Keratinocyte (primary cell): ENCODE measurements around the gene UBE2D1. TPM values are rescaled to one million over a fixed set of nuclear protein-coding genes. Genes with fewer than 3 reads are reported as not detected.
A peak's percentile ranks its signal among the peaks of the same experiment; 100 is the strongest.

ENCODE experiments used
- DNase-seq: peaks from one replicate; pipeline ENCODE4 v3.0.0-alpha.2; 2011; ENCODE audit warnings: low read depth, missing footprints, low spot score
- FAIRE-seq: peaks from 2 replicates; lab custom pipeline; 2011; peaks lifted over from hg19 to GRCh38; lab: Jason Lieb, UNC
- H2AFZ ChIP-seq: 2 replicates; pipeline ENCODE4 v1.6.0; 2012; ENCODE audit warnings: low read length, control low read depth, inconsistent platforms; ENCODE audit not compliant: control insufficient read depth
- H3K27ac ChIP-seq: 2 replicates; pipeline ENCODE4 v1.5.1; 2011; ENCODE audit warnings: low read length; ENCODE audit not compliant: control insufficient read depth, insufficient read depth
- H3K27me3 ChIP-seq: 3 replicates; pipeline ENCODE4 v1.6.0; 2011; ENCODE audit warnings: low read length; ENCODE audit not compliant: control insufficient read depth, insufficient read depth; ENCODE audit errors: extremely low read depth
- H3K36me3 ChIP-seq, 2 experiments: 2 replicates in 1 of 2; 3 replicates in 1 of 2; pipeline ENCODE4 v1.5.1; 2011; ENCODE audit warnings: low read length in 2 of 2, mild to moderate bottlenecking in 1 of 2; ENCODE audit not compliant: control insufficient read depth in 2 of 2, insufficient read depth in 2 of 2; ENCODE audit errors: extremely low read depth in 1 of 2
- H3K4me1 ChIP-seq: 3 replicates; pipeline ENCODE4 v1.5.1; 2011; ENCODE audit warnings: low read length; ENCODE audit not compliant: control insufficient read depth, insufficient read depth; ENCODE audit errors: extremely low read depth
- H3K4me2 ChIP-seq: 3 replicates; pipeline ENCODE4 v1.6.0; 2011; ENCODE audit warnings: low read depth, low read length; ENCODE audit not compliant: control insufficient read depth, insufficient read depth; ENCODE audit errors: extremely low read depth
- H3K4me3 ChIP-seq, 3 experiments: fragments of 200-600 bp in 1 of 3; sonication (generic) in 1 of 3; 2 replicates in 2 of 3; 3 replicates in 1 of 3; pipeline ENCODE4 v1.5.1; 2011 to 2016; ENCODE audit warnings: low read length in 3 of 3, mild to moderate bottlenecking in 3 of 3, control low read depth in 2 of 3, inconsistent platforms in 1 of 3, low read depth in 1 of 3, mixed read lengths in 1 of 3, mixed run types in 1 of 3, moderate library complexity in 1 of 3; ENCODE audit not compliant: control insufficient read depth in 2 of 3, insufficient read depth in 2 of 3; ENCODE audit errors: extremely low read depth in 1 of 3
- H3K79me2 ChIP-seq: 2 replicates; pipeline ENCODE4 v1.6.0; 2012; ENCODE audit warnings: low read length; ENCODE audit not compliant: control insufficient read depth, insufficient read depth
- H3K9ac ChIP-seq: 3 replicates; pipeline ENCODE4 v1.6.0; 2011; ENCODE audit warnings: low read length; ENCODE audit not compliant: control insufficient read depth, insufficient read depth; ENCODE audit errors: extremely low read depth
- H3K9me1 ChIP-seq: 3 replicates; pipeline ENCODE4 v1.6.0; 2011; ENCODE audit warnings: low read length; ENCODE audit not compliant: control insufficient read depth, insufficient read depth; ENCODE audit errors: extremely low read depth
- H3K9me3 ChIP-seq: 2 replicates; pipeline ENCODE4 v1.5.1; 2012; ENCODE audit warnings: low read depth, low read length; ENCODE audit not compliant: control insufficient read depth
- H4K20me1 ChIP-seq: 3 replicates; pipeline ENCODE4 v1.6.0; 2011; ENCODE audit warnings: low read length; ENCODE audit not compliant: control insufficient read depth, insufficient read depth; ENCODE audit errors: extremely low read depth
- EZH2 ChIP-seq: IDR thresholded peaks from one replicate; pipeline ENCODE4 v1.6.1; 2012; ENCODE audit warnings: inconsistent platforms, mild to moderate bottlenecking, low read length, moderate library complexity
- dilution Hi-C: fragments of 300-500 bp; cut with MboI; formaldehyde crosslinking; loops from one replicate; pipeline ENCODE4 v1.7.0; 2020; ENCODE audit warnings: low sequenced_read_pairs; ENCODE audit not compliant: extremely low pct_ligation_motif_present
- polyA plus RNA-seq, 5 experiments: library from polyadenylated mRNA; depleted of rRNA in 3 of 5; stranded (reverse) in 3 of 5; stranded (forward) in 1 of 5; unstranded in 1 of 5; fragments of >200 nt; gene quantifications; 1 replicate in 1 of 5; 2 replicates in 3 of 5; 3 replicates in 1 of 5; pipeline versions ENCODE4 v1.2.1 to v1.2.3, GENCODE V29; 2011 to 2012; ENCODE audit warnings: missing spikeins in 2 of 5, low read depth in 1 of 5, low replicate concordance in 1 of 5
- TF ChIP-seq, protein P1 (sequence below), 3 experiments: IDR thresholded peaks in 1 of 3; conservative IDR thresholded peaks in 1 of 3; optimal IDR thresholded peaks in 1 of 3; 2 replicates in 2 of 3; 3 replicates in 1 of 3; pipeline versions ENCODE3 to v1.5.1; 2011; ENCODE audit warnings: low read length in 3 of 3, mild to moderate bottlenecking in 3 of 3, moderate library complexity in 2 of 3, control low read depth in 1 of 3, inconsistent platforms in 1 of 3; ENCODE audit not compliant: insufficient read depth in 2 of 3; ENCODE audit errors: extremely low read depth in 1 of 3

UBE2D1 gene
- polyA plus RNA-seq, 1 donor (not counting 4 experiments of a cell fraction or from before 2014, with no cell fraction given): 25.4 TPM

DNA sequence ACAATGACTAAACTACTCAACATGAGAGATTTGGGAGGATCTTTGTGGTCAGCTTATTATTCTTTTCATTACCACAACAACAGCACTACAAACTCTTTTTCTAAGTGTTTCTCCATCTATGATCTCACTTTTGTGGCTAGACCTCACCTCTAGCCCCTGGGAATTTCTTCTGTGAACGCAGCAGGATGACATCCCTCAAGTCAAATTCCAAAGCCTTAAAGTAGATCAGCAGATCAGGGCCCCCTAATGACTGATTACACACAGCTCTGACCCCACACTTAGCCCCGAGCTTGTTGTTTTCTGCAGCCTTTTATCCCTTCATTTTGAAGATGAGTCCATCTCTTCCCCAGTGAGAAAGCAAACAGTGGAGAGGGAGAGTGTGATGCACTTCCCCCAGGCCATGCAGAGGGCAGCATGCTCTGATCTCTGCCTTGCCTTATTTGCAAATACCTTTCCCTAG, 77.7 kb downstream of the UBE2D1 start:
- no peaks in the 10 kb centered on the region for H3K36me3 ChIP-seq
- H3K27me3 ChIP-seq: no peaks in the 10 kb centered on the region
- no peak overlapping the region for H3K4me3 ChIP-seq
- DNase-seq (peak; percentile 9), FAIRE-seq (peak; percentile 13)
- H3K4me1 ChIP-seq: peaks cover 10% of the 10 kb centered on the region
- no peak overlapping the region for H3K4me2 ChIP-seq
- TF ChIP-seq, protein P1, sequence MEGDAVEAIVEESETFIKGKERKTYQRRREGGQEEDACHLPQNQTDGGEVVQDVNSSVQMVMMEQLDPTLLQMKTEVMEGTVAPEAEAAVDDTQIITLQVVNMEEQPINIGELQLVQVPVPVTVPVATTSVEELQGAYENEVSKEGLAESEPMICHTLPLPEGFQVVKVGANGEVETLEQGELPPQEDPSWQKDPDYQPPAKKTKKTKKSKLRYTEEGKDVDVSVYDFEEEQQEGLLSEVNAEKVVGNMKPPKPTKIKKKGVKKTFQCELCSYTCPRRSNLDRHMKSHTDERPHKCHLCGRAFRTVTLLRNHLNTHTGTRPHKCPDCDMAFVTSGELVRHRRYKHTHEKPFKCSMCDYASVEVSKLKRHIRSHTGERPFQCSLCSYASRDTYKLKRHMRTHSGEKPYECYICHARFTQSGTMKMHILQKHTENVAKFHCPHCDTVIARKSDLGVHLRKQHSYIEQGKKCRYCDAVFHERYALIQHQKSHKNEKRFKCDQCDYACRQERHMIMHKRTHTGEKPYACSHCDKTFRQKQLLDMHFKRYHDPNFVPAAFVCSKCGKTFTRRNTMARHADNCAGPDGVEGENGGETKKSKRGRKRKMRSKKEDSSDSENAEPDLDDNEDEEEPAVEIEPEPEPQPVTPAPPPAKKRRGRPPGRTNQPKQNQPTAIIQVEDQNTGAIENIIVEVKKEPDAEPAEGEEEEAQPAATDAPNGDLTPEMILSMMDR (optimal IDR thresholded peaks at IDR 0.05 in 1 of 3, IDR thresholded peaks at IDR 0.05 in 1 of 3, conservative IDR thresholded peaks at IDR 0.05 in 1 of 3; ENCODE audit: extremely low read depth in 1 of 3, insufficient read depth in 2 of 3, low read length in 3 of 3): peak in 2 of 3 experiments; percentile 13 to 54
- TF ChIP-seq EZH2: no peak
- no peaks in the 10 kb centered on the region for H3K79me2 ChIP-seq
- H2AFZ ChIP-seq: no peak overlapping the region
- no peaks in the 10 kb centered on the region for H4K20me1 ChIP-seq
- dilution Hi-C loops: no loop called here
- H3K9me1 ChIP-seq: no peaks in the 10 kb centered on the region
- H3K27ac ChIP-seq: no peak overlapping the region
- H3K9me3 ChIP-seq: no peaks in the 10 kb centered on the region
- H3K9ac ChIP-seq: no peak overlapping the region

DNA sequence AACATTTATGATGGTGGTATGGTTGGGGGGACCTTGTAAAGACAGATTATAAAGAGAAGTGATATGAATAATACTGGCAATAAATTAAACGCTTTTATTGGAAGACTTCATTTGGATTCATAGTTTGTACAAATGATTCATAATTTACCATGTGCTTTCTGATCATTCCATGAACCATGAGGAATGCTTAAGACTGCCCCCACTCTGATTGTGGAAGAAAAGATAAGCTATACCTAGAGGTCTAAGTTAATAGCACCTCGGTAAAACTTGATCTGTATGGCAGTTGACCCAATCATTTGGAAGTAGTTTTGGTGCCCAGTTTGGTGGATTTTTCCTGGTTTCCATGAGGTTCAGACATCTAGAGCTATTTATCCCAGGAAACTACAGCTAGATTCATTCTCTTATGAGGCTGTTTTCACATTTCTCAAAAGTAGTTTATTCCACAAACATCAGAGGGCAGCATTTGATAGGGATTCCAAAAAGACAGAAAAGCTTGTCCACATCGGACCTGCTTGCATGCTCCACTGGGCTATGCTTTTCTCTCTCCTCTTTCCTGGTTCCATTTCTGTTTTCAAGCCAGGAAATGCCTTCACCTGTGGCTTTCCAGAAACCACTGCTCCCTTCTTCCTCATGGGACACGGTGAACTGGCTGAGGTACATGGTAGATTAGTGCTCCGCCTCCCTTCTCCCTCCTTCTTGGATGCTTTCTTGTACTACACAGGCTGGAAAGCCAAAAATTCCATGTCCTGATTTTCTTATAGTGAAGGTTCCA, 79.7 kb downstream of the UBE2D1 start:
- DNase-seq (no peak), FAIRE-seq (peak; percentile 44)
- H3K9ac ChIP-seq: no peak overlapping the region
- H3K9me3 ChIP-seq: no peaks in the 10 kb centered on the region
- H3K4me3 ChIP-seq: no peak overlapping the region
- H3K27ac ChIP-seq: no peak overlapping the region
- no peaks in the 10 kb centered on the region for H3K9me1 ChIP-seq
- no peak for TF ChIP-seq EZH2
- TF ChIP-seq, protein P1 (optimal IDR thresholded peaks at IDR 0.05 in 1 of 3, IDR thresholded peaks at IDR 0.05 in 1 of 3, conservative IDR thresholded peaks at IDR 0.05 in 1 of 3; ENCODE audit: extremely low read depth in 1 of 3, insufficient read depth in 2 of 3, low read length in 3 of 3): peak in 2 of 3 experiments; percentile 57 to 61
- peak overlapping the region; percentile 30 for H2AFZ ChIP-seq
- no peaks in the 10 kb centered on the region for H3K27me3 ChIP-seq
- H3K4me1 ChIP-seq: peaks cover 10% of the 10 kb centered on the region
- H3K4me2 ChIP-seq: peak overlapping the region; percentile 5
- H3K79me2 ChIP-seq: no peaks in the 10 kb centered on the region
- dilution Hi-C loops: no loop called here
- no peaks in the 10 kb centered on the region for H3K36me3 ChIP-seq
- no peaks in the 10 kb centered on the region for H4K20me1 ChIP-seq
